ENCODE measurements around the gene NPEPPS. TPM values are rescaled to one million over a fixed set of nuclear protein-coding genes. Genes with fewer than 3 reads are reported as not detected.

The NPEPPS gene
- total and polyA plus RNA-seq, 2 of the 13 experiments (the other 11 are each of a cell fraction or from before 2014, with no cell fraction given), result 53.5 to 127 TPM

DNA sequence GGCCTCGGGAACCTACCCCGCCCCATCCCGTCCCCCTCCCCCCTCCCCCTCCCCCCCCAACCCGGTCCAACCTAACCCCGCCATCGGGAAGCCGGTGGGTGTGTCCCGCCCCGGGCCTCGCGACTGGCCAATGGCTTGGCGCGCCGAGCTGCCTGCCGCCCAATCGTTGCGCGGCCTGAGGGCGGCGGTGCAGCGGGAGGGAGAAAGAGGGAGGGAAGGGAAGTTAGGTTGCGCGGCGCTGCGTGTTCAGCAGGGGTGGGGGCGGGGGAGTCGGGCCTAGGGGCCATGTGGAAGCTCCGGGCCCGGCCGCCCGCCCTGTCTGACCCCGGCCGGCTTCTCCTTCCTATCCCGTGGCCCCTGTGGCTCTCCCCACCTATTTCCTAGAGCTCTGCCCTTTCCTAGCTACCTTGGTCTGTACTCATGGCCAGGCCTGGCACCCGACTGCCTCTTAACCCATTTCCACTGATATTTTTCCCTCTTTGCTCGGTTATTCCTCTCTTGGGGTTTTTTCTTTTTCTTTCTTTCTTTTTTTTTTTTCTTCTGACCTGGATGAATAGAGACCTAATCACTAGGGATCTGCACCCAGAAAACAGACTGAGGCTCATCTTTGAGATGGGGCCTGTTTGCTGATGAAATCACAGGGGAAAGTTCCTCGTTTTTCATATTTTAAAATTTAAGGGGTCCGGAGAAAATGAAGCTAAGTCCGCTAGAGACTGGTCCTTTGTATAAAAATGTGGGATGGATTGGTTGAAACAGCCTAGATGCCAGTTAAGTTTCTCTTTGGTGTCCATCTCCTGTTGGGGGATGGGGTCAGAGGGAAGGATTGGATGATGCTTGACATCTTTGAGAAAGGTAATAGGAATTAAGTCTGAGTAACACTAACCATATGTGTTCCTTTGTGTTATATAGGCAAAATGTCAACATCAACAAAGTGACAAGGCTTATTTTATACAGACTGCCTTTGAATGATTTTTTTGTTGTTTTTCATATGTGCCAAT lies 119.9 kb downstream of the NPEPPS start (continued):
- TF ChIP-seq, protein P1, sequence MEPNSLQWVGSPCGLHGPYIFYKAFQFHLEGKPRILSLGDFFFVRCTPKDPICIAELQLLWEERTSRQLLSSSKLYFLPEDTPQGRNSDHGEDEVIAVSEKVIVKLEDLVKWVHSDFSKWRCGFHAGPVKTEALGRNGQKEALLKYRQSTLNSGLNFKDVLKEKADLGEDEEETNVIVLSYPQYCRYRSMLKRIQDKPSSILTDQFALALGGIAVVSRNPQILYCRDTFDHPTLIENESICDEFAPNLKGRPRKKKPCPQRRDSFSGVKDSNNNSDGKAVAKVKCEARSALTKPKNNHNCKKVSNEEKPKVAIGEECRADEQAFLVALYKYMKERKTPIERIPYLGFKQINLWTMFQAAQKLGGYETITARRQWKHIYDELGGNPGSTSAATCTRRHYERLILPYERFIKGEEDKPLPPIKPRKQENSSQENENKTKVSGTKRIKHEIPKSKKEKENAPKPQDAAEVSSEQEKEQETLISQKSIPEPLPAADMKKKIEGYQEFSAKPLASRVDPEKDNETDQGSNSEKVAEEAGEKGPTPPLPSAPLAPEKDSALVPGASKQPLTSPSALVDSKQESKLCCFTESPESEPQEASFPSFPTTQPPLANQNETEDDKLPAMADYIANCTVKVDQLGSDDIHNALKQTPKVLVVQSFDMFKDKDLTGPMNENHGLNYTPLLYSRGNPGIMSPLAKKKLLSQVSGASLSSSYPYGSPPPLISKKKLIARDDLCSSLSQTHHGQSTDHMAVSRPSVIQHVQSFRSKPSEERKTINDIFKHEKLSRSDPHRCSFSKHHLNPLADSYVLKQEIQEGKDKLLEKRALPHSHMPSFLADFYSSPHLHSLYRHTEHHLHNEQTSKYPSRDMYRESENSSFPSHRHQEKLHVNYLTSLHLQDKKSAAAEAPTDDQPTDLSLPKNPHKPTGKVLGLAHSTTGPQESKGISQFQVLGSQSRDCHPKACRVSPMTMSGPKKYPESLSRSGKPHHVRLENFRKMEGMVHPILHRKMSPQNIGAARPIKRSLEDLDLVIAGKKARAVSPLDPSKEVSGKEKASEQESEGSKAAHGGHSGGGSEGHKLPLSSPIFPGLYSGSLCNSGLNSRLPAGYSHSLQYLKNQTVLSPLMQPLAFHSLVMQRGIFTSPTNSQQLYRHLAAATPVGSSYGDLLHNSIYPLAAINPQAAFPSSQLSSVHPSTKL (CRISPR knock-in tag; IDR thresholded peaks at IDR 0.05), result peak; percentile 41; the same call in 1 of the 2 replicates
- TF ChIP-seq HHEX (CRISPR knock-in tag; IDR thresholded peaks at IDR 0.05) (no peak), ZFP1 (CRISPR knock-in tag; IDR thresholded peaks at IDR 0.05) (no peak; the same call in 1 of the 2 replicates), BCL6 (CRISPR knock-in tag; IDR thresholded peaks at IDR 0.05) (peak; percentile 35; the same call in 1 of the 2 replicates), ZNF652 (CRISPR knock-in tag; IDR thresholded peaks at IDR 0.05; ENCODE audit: borderline replicate concordance, low read depth) (peak; percentile 5; the same call in 1 of the 2 replicates), HOXA5 (CRISPR knock-in tag; IDR thresholded peaks at IDR 0.05) (peak; percentile 63), RFX5 (IDR thresholded peaks at IDR 0.05; ENCODE audit: low read depth, low read length) (0 out of 2 replicates have a peak, but pooled peaks have one; percentile 26), KDM2A (CRISPR knock-in tag; IDR thresholded peaks at IDR 0.05; ENCODE audit: borderline replicate concordance, low read depth) (peak; percentile 75; the same call in 1 of the 2 replicates), ZZZ3 (CRISPR knock-in tag; IDR thresholded peaks at IDR 0.05; ENCODE audit: borderline replicate concordance) (peak; percentile 64; the same call in 1 of the 2 replicates), PCBP2 (optimal IDR thresholded peaks at IDR 0.05; ENCODE audit: low read depth, low read length, poor library complexity, severe bottlenecking) (peak; percentile 37), SOX6 (IDR thresholded peaks at IDR 0.05) (no peak), SOX6 (CRISPR knock-in tag; IDR thresholded peaks at IDR 0.05) (peak; percentile 67), SIN3A (IDR thresholded peaks at IDR 0.05; ENCODE audit: borderline replicate concordance, low read depth, low read length) (peak; percentile 87; the same call in 1 of the 2 replicates), KLF6 (CRISPR knock-in tag; IDR thresholded peaks at IDR 0.05) (peak; percentile 56; the same call in 1 of the 2 replicates), TCF7 (IDR thresholded peaks at IDR 0.05; ENCODE audit: low read depth) (no peak)
- TF ChIP-seq, protein P2, sequence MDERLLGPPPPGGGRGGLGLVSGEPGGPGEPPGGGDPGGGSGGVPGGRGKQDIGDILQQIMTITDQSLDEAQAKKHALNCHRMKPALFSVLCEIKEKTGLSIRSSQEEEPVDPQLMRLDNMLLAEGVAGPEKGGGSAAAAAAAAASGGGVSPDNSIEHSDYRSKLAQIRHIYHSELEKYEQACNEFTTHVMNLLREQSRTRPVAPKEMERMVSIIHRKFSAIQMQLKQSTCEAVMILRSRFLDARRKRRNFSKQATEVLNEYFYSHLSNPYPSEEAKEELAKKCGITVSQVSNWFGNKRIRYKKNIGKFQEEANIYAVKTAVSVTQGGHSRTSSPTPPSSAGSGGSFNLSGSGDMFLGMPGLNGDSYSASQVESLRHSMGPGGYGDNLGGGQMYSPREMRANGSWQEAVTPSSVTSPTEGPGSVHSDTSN (CRISPR knock-in tag; IDR thresholded peaks at IDR 0.05), result no peak
- TF ChIP-seq, protein P3, sequence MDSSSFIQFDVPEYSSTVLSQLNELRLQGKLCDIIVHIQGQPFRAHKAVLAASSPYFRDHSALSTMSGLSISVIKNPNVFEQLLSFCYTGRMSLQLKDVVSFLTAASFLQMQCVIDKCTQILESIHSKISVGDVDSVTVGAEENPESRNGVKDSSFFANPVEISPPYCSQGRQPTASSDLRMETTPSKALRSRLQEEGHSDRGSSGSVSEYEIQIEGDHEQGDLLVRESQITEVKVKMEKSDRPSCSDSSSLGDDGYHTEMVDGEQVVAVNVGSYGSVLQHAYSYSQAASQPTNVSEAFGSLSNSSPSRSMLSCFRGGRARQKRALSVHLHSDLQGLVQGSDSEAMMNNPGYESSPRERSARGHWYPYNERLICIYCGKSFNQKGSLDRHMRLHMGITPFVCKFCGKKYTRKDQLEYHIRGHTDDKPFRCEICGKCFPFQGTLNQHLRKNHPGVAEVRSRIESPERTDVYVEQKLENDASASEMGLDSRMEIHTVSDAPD (CRISPR knock-in tag; IDR thresholded peaks at IDR 0.05), result peak; percentile 48; the same call in 1 of the 2 replicates
- TF ChIP-seq, protein P4, sequence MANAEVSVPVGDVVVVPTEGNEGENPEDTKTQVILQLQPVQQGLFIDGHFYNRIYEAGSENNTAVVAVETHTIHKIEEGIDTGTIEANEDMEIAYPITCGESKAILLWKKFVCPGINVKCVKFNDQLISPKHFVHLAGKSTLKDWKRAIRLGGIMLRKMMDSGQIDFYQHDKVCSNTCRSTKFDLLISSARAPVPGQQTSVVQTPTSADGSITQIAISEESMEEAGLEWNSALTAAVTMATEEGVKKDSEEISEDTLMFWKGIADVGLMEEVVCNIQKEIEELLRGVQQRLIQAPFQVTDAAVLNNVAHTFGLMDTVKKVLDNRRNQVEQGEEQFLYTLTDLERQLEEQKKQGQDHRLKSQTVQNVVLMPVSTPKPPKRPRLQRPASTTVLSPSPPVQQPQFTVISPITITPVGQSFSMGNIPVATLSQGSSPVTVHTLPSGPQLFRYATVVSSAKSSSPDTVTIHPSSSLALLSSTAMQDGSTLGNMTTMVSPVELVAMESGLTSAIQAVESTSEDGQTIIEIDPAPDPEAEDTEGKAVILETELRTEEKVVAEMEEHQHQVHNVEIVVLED (CRISPR knock-in tag; IDR thresholded peaks at IDR 0.05; ENCODE audit: borderline replicate concordance), result peak; percentile 71
- TF ChIP-seq, protein P5, sequence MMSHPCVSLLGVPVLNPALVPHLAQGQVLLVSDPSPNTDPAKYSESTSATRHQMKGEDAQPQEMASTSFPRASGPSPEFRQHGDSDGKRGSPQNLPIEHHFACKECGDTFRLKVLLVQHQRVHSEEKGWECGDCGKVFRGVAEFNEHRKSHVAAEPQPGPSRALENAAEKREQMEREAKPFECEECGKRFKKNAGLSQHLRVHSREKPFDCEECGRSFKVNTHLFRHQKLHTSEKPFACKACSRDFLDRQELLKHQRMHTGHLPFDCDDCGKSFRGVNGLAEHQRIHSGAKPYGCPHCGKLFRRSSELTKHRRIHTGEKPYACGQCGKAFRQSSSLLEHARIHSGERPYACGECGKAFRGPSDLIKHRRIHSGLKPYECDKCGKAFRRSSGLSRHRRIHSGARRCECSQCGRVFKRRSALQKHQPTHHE (CRISPR knock-in tag; IDR thresholded peaks at IDR 0.05; ENCODE audit: borderline replicate concordance), result peak; percentile 72; the same call in 1 of the 2 replicates
